Hippocampal formation (tissue), 2 donors: Measurements from ENCODE around the gene LHCGR.
A peak's percentile ranks its signal among the peaks of the same experiment; 100 is the strongest.

Source experiments
- DNase-seq, 2 donors: peaks; one replicate each; lab custom pipeline; 2025; lab: John Stamatoyannopoulos, UW

Gene LHCGR

DNA sequence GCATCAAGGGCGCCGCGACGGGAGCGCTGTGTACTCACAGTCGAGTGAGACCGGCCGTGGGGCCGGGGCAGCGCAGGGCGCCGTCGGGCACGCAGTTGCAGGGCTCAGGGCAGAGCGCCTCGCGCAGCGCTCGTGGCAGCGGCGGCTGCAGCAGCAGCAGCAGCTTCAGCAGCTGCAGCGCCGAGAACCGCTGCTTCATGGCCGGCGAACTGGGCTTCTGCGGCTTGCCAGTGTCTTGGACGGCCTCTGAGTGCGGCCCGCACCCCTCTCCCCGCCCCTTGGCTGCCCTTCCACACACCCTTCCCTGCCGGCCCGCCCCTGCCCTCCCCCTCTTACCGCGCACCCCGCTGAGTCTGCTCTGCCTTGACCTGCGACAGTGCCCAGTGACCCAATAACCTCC lies at the start of gene LHCGR:
Gene LHCGR (minus strand): TSS at position 252 of the 400 bp plus-strand sequence. CDS start 53 bp downstream, at position 199.
- no peak for DNase-seq

DNA sequence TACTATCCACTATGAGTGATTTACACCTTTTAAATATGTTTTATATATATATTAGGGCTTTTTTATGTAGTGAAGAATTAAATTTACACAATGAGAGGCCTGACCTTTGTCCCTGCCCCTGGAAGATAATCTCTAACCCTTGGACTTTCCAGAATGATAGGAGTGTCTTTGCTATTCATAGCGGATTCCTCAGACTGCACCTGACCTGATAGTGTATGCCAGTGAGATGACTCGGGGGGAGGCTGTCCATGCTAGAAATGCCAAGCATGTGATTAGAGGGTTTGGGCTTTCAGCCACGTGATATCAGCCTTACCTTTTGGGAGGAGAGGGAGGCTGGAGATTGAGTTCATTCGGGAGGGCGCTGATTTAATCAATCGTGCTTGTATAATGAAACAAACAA lies 44.1 kb upstream of the LHCGR start:
- DNase-seq: no peak

DNA sequence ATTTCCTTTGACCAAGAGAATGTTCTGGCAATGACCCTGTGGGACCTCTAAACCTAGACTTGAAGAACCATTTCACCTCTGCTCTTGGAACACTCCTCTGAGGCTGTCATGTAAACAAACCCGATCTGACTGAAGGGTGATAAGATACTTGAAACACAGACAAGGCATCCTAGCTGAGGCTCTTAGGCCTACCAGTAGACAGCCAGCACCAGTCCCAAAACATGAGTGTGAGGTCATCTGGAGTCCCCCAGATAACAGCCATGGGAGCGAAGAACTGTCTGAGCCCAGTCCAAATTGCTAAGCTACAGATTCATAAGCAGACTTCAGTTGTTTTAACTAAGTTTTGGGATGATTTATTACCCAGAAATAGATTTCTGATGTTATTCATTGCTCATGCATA lies 39.5 kb upstream of the LHCGR start:
- DNase-seq: no peak

DNA sequence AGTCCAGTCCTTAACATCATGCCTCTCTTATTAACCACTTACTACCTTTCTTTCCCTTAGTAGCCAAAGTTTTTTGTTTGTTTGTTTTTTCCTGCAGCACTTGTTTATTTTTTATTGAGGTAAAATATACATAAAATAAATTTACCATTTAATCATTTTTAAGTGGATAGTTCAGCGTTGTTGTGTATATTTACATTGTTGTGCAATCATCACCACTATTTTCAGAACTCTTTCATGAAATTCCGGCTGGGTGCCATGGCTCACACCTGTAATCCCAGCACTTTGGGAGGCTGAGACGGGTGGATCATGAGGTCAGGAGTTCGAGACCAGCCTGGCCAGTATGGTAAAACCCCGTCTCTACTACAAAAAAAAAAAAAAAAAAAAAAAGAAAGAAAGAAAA lies 38.1 kb upstream of the LHCGR start:
- DNase-seq: no peak

DNA sequence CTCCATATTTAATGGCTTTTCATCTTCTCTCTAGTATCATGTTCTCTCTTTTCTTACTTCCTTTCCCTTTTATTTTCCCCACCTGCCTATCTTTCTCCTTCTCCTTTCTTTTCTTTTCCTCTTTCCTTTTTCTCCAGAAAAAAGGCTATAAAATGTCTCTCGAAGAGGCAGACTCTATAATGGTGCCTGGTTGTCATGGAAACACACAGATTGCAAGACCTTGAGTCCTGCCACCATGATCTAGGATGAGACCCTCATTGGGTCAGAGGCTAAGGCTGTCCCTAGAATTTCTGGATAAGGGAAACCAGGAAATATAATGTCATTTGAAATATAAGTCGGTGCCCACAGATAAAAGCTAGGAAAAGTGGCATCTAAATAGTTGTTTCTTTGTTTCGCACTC lies 36.5 kb upstream of the LHCGR start:
- DNase-seq: no peak

DNA sequence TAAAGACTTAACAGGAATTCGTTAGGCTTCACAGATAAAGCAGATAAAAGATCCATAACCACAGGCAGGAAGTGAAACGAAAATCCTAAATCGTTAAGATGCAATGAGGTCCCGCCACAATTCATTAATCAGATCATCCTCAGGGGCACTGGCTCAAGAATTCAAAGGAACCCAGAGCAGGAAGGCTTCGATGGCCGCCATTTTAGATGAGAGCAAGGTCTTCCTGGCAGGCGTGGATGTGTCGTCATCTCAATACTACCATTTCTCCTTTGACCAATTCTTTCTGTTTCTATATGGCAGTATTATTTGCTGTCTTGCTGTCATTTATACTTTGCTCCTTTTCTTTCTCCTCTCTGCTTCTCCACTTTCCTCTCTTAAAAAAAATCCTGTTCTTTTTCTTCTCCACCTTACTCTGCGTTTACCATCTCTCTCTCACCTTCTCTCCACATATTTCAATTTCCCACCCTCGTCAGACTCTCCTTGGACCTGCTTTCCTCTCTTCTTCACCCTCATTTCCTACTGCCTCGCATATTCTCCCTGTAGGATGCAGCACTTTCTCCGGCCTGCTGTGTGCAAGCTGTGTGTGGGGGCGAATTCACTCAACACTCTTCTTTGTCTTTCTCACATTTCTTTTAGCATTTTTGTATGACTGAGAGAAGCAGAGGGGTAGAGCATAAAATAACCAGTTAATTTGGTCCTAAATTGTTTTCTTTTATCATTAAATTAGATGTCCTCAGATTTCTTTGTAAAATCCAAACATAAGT lies 35.1 kb upstream of the LHCGR start:
- DNase-seq: peak in 1 of 2 donors; percentile 45

DNA sequence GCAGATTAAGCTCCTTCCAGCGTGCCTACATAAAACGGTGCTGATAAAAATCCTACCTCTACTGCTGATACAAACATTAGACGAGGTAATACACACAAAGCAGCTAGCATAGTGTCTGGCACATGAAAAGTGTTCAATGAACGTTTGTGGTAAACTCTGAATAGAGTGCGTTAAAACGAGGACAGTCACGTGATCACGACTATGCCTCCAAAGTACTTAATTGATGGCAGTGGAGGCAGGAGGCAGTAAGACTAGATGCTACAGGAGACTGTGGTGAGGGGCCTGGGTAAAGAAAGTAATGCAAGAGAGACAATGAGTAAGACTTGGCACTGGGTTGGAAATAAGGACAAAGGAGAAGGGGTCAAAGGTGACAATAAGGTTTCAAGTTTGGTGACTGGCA lies 32.1 kb upstream of the LHCGR start:
- DNase-seq: no peak

DNA sequence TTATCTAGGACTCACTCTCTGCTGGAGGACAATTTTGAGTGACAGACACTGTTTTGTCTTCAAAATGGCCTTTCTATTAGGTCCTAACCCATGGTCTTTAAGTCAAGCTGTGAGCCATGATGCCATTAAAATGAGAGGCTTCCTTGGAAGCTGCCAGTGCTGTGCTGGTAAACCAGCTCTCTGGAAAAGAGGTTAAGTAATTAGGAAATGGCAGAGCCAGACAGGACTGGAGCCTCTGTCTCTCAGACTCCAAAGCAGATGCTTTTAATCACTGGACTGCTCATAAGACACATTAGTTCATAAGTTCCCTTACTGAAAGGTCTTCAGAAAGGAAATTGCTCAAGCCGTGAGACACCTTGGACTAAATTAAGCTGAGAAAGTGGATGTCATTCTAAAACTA lies 25.8 kb upstream of the LHCGR start:
- DNase-seq: no peak

DNA sequence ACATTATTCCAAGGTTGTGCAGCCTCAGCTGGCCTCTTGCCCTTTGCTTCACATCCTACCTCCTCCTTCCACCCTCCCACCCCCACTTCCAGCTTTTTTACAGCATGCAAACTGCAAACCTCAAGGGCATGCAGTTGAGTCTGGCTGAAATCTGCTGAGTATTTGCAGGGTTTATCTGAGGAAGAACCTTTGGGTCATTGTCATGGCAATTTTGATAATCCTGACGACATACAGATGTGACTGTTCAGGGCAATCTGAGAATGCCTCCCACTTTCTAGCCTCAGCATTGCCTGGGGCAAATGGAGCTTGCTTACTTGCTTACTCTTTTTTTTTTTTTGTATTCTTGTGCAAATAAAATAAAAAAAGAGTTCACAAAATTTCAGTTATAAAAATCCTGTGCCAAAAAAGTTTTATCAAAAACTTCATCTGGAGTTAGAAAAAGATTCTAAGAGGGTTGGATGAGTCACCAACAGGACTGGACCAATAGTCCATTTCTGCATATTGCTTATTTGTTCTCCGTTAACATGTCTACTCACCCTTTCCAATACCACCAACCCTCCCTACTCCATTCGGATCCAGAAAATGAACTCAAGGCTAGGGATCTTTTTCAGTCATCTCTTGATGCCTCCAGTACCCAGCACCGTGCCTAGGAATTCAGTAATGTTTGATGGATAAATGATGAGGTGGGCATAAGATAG lies 23.6 kb upstream of the LHCGR start:
- no peak for DNase-seq

DNA sequence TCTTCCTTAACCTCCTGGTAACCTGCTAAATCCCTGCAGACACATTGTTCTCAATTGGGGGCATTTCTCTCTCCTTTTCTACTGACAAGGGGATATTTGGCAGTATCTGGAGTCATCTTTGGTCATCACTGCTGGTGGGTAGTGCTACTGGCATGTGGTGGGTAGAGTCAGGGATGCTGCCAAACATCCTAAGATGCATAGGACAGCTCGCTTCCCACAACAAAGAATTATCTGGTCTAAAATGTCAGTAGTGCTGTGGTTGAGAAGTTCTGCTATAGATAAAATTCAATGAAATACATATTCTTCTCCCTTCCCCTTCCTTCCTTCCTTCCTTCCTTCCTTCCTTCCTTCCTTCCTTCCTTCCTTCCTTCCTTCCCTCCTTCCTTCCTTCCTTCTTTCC lies 18.7 kb upstream of the LHCGR start:
- no peak for DNase-seq

DNA sequence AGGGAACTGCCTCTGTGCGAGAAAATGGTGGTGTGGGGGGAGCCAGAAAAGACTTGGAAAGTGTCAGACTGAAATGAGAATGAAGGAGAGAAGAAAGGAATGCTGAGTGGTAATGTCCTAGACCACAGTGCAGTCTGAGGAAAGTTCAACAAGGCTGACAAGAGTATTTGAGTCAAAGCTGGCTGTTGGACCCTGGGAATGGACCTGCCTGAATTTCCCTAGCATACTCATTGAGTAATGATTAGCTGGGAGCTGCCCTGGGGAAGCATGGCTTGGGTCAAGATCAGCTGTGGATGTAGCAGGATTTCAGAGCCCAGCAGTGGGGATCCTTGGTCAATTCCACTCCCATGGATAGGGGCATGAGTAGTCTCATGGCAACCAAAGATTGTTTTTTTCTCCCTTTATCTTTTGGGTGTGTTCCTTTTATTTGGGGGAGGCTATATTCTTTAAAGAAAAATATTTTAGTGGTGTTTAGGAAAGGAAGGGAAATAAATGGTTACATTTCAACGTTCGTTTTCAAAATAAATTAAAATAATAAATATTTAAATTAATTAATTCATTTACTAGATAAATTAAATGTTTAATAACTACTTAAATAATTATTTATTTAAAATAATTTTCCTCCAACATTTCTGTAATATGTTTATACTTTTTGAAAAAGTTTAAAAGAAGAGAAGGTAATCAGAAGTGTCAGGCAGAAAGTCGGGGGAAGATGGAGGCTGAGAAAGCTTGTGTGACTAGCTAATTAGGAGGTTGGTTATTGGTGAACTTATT lies 15.9 kb upstream of the LHCGR start:
- DNase-seq: no peak

DNA sequence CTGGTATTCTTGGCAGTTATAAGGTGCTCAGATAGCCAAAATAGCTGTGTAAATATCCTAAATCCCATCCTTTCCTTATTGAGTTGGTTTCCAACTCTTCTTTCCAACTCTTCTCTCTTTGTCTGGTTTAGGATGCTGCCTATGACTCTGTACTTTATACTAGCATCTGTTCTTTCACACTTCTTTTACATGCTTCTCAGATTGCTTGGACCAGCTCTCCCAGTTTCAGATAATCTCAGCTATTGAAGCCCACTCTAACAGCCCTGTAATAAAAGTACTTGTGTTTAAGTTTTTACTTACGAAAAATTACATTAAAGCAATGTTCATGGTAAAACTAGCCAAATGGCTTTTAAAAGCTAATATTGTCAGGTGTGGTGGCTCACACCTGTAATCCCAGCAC lies 14.7 kb upstream of the LHCGR start:
- DNase-seq: peak in 1 of 2 donors; percentile 28

DNA sequence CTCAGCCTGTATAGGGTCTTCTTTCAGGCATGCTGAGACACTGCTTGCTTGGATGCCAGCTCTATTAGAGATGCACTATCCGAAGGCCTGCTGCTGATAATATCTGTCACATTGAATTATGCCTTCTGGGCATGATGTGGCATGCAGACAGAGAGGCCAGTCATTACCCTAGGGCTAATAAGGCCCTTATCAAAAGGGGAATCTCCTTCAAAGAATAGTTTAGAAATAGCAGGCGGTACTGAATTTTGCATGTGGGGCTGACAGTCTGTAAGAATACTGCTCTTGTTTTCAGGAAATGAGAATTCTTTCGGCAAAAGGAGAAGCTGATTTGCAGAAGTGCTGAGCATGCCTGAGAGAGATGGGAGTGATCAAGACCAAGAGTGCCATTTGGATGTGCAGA lies 13.1 kb upstream of the LHCGR start:
- DNase-seq: no peak

DNA sequence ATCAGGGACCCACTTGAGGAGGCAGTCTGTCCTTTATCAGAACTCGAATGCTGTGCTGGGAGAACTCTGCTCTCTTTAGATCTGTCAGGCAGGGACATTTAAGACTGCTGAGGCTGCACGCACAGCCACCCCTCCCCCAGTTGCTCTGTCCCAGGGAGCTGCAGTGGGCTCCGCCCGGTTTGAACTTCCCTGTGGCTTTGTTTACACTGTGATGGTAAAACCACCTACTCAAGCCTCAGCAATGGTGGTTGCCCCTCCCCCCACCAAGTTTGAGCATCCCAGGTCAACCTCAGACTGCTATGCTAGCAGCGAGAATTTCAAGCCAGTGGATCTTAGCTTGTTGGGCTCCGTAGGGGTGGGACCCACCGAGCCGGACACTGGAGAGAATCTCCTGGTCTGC lies 11.8 kb upstream of the LHCGR start:
- DNase-seq: no peak

DNA sequence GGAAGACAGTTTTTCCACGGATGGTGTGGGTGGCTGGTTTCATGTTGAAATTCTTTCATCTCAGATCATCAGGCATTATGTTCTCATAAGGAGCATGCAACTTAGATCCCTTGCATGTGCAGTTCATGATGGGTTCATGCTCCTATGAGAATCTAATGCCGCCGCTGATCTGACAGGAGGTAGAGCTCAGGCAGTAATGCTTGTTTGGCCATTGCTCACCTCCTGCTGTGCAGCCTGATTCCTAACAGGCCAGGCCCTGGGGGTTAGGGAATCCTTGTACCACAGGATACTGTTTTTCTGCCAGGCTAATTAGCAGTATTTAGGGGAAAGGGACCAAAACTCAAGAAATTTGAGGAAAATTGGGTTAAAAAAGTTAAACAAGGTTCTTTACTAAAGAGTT lies 5.3 kb upstream of the LHCGR start:
- no peak for DNase-seq

DNA sequence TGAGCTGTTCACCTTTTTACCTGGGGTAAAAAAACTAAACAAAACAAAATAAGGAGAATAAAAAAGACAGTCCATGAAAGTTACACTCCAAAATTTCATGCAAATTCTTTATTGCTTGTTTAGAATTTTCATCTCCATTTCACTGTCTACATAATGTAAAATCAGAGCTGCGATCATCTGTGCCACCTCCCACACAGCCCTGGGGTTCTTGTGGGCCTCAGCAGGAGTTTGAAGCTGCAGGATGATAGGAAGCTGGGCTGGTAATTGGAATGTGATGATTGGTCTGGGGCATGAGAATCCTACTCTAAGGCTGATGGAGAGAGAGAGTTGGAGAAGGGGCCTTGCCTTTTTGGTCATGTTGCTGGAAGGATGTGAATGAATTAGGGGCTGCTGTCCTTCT lies 4.2 kb upstream of the LHCGR start:
- no peak for DNase-seq

DNA sequence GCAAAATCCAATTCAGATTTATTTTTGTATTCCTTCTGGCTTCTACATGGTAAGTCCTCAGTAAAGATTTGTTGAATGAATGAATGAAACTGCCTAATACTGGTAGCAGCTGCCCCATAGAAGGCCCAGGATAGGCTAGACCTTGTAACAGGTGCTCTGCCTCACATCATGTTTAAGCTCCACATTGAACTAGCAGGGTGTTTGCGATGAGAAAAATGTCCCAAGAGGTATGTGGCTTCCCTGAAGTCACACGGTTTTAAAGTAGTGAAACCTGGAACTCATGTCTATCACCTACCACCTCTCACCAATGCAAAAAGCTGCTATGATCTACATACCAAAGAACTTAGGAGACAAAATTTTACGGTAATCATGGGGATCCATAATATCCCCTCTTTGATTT lies 765 bp upstream of the LHCGR start:
- no peak for DNase-seq

DNA sequence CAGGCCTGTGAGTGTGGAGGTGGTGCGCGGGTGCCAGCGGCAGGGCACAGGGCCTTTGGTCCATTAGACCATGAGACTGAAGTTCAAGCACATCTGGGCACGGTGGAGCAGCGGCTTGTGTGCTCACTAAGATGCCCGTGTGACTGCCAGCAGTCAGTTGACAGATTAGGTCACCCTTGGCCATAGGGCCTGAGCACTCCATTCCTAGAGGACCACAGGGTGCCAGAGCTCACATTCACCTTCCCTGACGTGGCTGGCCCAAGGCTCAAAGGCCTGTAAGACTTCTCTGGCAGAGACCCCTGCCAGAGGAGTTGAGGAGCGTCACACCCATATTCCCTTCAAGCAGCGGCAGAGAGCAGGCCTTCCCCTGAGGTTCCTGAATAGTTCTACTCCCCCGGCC lies 650 bp downstream of the LHCGR start:
- DNase-seq: no peak

DNA sequence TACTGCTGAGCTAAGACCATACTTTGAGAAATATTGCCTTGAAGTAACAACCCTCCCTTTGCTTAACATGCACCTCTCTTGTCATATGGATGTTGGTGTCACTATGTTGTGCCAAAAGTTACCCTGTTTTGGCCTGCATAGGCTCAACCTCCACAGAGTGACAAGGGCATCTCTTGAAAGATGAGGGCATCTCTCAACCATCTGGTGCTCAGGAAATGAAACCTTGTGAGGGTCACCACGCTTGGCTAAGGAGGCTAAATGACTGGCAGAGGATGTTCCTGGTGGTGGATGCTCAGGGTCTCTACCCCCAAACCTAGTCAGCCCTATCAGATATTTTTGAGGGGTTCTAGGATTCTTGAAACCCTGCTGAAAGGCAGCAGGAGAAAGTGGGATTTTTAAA lies 2.3 kb downstream of the LHCGR start:
- DNase-seq: no peak

DNA sequence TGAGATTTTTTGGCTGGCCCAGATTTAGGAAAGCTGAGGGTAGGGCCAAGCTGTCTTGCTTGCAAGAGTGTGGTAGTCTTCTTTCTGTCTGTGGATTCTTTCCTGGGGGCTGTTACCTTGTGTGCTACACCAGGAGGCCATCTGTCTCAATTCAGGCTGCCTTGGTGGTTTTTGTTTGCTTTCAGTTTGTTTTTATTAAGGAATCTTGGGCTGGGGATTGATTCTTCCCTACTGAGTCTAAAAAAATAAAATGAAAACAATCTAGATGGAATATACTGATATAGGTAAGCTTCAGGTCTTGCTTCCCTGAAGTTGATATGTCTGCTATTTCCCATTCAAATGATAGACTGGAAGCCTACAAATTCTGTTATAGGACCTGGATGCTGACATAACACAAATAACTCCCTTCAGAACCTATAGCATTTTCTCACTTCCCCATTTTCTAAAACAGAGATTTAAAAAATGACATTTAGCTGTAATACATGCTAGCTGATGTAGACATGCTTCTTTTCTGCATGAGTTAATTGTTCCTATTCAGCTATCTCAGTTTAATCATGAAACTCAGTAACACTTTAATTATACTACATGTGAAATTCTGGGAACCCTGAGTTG lies 5.3 kb downstream of the LHCGR start:
- DNase-seq: no peak

DNA sequence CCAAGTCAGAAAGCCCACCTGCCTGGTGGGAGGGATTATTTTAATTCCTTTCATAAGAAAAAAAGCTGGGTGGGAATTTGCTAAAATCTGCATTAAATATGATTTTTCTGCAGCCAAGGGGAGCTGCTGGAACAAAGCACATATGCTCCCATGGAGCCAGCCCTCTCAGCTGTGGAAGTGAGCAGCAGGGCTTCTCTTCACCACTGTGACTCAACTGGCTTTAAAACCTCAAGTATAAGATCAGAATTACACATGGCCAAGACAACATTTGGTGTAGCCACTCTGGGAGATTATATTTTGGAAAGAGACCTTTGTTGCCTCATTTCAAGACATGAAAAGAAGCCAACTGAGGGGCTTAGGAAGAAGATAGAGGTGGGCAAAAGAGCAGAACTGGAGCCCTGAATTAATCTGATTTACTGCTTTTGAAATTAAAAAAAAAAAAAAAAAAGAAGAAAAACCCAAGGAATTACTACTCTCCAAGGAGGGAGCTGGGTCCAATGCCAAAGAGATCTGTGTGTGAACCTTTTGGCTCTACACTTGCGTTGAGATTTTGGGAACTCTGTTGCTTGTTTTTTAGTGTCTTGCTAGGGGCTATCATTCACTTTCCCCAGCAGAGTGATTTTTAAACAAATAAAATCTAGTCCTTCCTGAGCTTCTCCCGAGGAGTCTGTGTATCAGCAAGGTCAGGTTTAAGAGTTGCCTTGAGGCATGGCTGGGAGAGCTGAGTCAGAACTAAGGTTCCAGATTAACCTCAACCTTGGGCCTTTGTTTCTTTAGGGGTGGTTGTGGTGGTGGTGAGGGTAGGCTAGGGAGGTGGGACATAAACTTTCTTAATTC lies 6.0 kb downstream of the LHCGR start:
- no peak for DNase-seq

DNA sequence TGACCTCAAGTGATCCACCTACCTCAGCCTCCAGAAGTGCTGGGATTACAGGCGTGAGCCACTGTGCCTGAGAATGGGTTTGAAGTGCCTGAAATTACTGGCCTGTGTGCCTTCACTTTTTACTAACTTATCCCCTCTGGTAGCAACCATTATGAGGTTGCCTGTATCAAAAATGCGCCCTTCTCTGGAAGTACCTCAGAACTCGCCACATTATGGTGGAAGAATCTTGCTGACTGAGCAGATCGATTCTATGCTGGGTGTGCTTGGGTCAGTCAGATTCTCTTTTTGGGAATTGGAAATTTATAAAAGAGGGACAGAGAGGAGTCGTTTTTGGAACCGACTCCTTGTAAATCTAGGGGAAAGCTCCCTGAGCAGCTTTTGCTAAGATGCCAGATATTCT lies 8.2 kb downstream of the LHCGR start:
- DNase-seq: no peak
